ENCODE measurements around the gene C5orf15. TPM values are rescaled to one million over a fixed set of nuclear protein-coding genes. Genes with fewer than 3 reads are reported as not detected.

C5orf15 gene
- total RNA-seq, 6 experiments from 2014 or later, result 46.2 to 63.5 (median 57.2) TPM

- Mint-ChIP-seq H3K27me3 (ENCODE audit: insufficient read depth) (peaks cover 7% of the 10 kb centered on the region), H3K36me3 (ENCODE audit: low read depth) (no peaks in the 10 kb centered on the region), H3K9me3 (no peaks in the 10 kb centered on the region), H3K4me3 (no peak overlapping the region), H3K27ac (no peak overlapping the region), H3K4me1 (ENCODE audit: low read depth) (peaks cover 10% of the 10 kb centered on the region)
- DNase-seq, result no peak
- TF ChIP-seq, protein P1, sequence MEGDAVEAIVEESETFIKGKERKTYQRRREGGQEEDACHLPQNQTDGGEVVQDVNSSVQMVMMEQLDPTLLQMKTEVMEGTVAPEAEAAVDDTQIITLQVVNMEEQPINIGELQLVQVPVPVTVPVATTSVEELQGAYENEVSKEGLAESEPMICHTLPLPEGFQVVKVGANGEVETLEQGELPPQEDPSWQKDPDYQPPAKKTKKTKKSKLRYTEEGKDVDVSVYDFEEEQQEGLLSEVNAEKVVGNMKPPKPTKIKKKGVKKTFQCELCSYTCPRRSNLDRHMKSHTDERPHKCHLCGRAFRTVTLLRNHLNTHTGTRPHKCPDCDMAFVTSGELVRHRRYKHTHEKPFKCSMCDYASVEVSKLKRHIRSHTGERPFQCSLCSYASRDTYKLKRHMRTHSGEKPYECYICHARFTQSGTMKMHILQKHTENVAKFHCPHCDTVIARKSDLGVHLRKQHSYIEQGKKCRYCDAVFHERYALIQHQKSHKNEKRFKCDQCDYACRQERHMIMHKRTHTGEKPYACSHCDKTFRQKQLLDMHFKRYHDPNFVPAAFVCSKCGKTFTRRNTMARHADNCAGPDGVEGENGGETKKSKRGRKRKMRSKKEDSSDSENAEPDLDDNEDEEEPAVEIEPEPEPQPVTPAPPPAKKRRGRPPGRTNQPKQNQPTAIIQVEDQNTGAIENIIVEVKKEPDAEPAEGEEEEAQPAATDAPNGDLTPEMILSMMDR (IDR thresholded peaks at IDR 0.05), result no peak
Measured at GRCh38 chr5:133943475-133943817, 25.0 kb downstream of the C5orf15 start.

- peaks cover 10% of the 10 kb centered on the region for H3K4me1 Mint-ChIP-seq (ENCODE audit: low read depth)
- no peak overlapping the region for H3K4me3 Mint-ChIP-seq
- no peaks in the 10 kb centered on the region for H3K36me3 Mint-ChIP-seq (ENCODE audit: low read depth)
- no peak for DNase-seq
- peaks cover 9% of the 10 kb centered on the region for H3K27me3 Mint-ChIP-seq (ENCODE audit: insufficient read depth)
- H3K9me3 Mint-ChIP-seq, result no peaks in the 10 kb centered on the region
- TF ChIP-seq, protein P1 (IDR thresholded peaks at IDR 0.05), result no peak
- no peak overlapping the region for H3K27ac Mint-ChIP-seq
Measured at GRCh38 chr5:133942614-133943474, 25.6 kb downstream of the C5orf15 start.

DNA sequence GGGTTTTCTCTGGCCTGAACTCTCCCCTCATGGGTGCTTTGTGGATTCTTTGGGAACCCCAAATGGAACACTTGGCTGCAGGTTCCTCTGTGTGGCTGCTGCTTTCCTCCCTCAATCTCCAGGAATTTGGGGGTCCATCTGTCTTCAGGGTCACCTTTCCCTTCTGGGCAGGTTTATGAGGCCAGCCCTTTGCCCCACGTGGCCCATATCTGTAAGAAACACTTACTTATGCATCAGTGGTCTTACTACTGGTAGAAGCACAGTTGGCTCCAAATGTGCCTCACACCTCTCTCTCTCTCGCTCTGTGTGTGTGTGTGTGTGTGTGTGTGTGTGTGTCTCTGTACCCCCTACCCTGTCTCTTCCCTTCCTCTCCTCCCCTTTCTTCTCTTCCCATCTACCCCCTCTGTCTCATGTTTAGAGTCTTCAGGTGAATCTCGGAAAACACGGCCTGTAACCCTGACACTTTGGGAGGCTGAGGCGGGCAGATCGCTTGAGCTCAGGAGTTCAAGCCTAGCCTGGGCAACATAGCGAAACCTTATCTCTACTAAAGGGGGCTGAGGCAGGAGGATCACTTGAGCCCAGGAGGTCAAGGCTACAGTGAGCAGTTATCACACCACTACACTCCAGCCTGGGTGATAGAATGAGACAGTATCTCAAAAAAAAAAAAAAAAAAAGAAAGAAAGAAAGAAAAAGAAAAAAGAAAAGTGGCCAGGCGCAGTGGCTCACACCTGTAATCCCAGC lies 26.8 kb downstream of the C5orf15 start:
- Mint-ChIP-seq H3K27ac (no peak overlapping the region), H3K4me3 (no peak overlapping the region), H3K36me3 (ENCODE audit: low read depth) (no peaks in the 10 kb centered on the region), H3K9me3 (peaks cover 3% of the 10 kb centered on the region; the same call in 1 of the 2 replicates), H3K4me1 (ENCODE audit: low read depth) (peaks cover 10% of the 10 kb centered on the region), H3K27me3 (ENCODE audit: insufficient read depth) (peaks cover 13% of the 10 kb centered on the region)
- TF ChIP-seq, protein P1 (IDR thresholded peaks at IDR 0.05), result no peak
- no peak for DNase-seq

DNA sequence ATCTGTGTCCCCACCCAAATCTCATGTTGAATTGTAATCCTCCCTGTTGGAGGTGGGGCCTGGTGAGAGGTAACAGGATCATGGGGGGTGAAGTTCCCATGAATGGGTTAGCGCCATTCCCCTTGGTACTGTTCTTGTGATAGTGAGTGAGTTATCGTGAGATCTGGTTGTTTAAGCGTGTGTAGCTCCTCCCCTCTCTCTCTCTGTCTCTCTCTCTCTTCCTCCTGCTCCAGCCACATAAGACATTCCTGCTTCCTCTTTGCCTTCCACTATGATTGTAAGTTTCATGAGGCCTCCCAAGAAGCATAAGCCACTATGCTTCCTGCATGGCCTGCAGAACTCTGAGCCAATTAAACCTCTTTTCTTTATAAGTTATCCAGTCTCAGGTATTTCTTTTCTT lies 28.8 kb downstream of the C5orf15 start:
- Mint-ChIP-seq H3K9me3 (peaks cover 5% of the 10 kb centered on the region; the same call in 1 of the 2 replicates), H3K27ac (no peak overlapping the region), H3K4me1 (ENCODE audit: low read depth) (peaks cover 4% of the 10 kb centered on the region; the same call in 1 of the 2 replicates), H3K4me3 (no peak overlapping the region), H3K36me3 (ENCODE audit: low read depth) (no peaks in the 10 kb centered on the region), H3K27me3 (ENCODE audit: insufficient read depth) (peaks cover 13% of the 10 kb centered on the region; the same call in 1 of the 2 replicates)
- TF ChIP-seq, protein P1 (IDR thresholded peaks at IDR 0.05), result no peak
- DNase-seq, result no peak

DNA sequence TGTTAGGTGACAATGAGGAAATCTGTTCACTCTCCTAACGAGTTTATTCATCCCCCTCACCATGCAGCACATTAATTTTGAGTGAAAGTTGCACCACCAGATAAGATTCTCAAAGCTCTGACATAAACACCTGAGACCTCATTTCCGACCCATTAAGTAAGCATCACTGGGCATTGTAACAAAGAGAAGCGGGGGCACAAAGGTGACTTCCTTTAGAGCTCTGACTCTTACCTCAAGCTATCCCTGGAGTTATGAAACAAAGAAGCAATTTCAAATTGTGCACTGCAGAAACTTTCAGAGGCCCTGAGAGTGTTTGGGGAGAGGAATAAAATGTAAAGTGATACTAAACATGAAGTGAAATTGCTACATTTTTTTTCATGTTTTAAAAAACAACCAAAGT lies 29.5 kb downstream of the C5orf15 start:
- Mint-ChIP-seq H3K27ac (no peak overlapping the region), H3K4me3 (no peak overlapping the region), H3K4me1 (ENCODE audit: low read depth) (no peaks in the 10 kb centered on the region), H3K27me3 (ENCODE audit: insufficient read depth) (peaks cover 16% of the 10 kb centered on the region; the same call in 1 of the 2 replicates), H3K36me3 (ENCODE audit: low read depth) (no peaks in the 10 kb centered on the region), H3K9me3 (peaks cover 5% of the 10 kb centered on the region; the same call in 1 of the 2 replicates)
- TF ChIP-seq, protein P1 (IDR thresholded peaks at IDR 0.05), result no peak
- no peak for DNase-seq

Data from HFFc6 (cell line).